ENCODE results near the gene DHX15. TPM values are rescaled to one million over a fixed set of nuclear protein-coding genes. Genes with fewer than 3 reads are reported as not detected.

DHX15 gene
- total and polyA plus RNA-seq, 9 of the 15 experiments (the other 6 are each of a cell fraction or from before 2014, with no cell fraction given), result 165 to 287 (median 208) TPM

DNA sequence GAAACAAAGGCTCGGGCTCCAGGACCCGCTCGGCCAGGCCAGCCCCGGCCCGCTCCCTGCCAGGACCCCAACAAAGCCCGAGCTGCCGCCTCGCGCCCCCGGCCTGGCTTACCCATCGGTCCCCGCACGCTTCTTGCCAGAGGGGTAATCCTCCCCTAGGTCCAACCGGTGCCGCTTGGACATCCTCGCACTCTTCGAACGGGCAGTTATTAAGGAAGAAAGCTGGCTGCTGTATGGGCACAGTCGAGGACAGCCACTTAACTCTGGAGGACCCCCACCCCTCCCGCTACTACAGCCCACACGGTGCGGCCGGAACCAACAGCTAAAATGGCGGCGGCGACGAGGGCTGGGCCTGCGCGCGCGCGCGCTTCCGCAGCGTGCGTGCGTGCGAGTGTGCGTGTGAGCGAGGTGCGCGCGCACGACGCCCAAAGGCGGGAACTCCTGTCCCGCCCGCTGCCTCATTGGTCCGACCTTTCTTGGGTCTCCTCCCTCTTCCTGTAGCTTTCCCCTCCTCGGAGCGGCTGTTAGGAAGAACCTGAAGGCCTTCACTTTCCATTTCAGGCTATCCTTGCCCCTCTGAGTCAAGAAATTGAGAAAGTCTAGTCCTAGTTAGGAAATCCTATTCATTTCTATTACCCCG, at the start of gene DHX15 (continued):
- TF ChIP-seq, protein P1, sequence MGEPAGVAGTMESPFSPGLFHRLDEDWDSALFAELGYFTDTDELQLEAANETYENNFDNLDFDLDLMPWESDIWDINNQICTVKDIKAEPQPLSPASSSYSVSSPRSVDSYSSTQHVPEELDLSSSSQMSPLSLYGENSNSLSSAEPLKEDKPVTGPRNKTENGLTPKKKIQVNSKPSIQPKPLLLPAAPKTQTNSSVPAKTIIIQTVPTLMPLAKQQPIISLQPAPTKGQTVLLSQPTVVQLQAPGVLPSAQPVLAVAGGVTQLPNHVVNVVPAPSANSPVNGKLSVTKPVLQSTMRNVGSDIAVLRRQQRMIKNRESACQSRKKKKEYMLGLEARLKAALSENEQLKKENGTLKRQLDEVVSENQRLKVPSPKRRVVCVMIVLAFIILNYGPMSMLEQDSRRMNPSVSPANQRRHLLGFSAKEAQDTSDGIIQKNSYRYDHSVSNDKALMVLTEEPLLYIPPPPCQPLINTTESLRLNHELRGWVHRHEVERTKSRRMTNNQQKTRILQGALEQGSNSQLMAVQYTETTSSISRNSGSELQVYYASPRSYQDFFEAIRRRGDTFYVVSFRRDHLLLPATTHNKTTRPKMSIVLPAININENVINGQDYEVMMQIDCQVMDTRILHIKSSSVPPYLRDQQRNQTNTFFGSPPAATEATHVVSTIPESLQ (CRISPR knock-in tag; IDR thresholded peaks at IDR 0.05), result peak; percentile 67; the same call in 1 of the 2 replicates
- TF ChIP-seq ZNF584 (CRISPR knock-in tag; IDR thresholded peaks at IDR 0.05; ENCODE audit: low read depth) (0 out of 2 replicates have a peak, but pooled peaks have one; percentile 35), FOXP1 (CRISPR knock-in tag; IDR thresholded peaks at IDR 0.05) (0 out of 2 replicates have a peak, but pooled peaks have one; percentile 64), RBBP5 (IDR thresholded peaks at IDR 0.05; ENCODE audit: borderline replicate concordance, insufficient read depth, low read length, poor library complexity, severe bottlenecking) (peak; percentile 88), KLF1 (tag; IDR thresholded peaks at IDR 0.05) (0 out of 2 replicates have a peak, but pooled peaks have one; percentile 23), ZNF133 (CRISPR knock-in tag; IDR thresholded peaks at IDR 0.05) (no peak), FOXK2 (conservative IDR thresholded peaks at IDR 0.05 in 1 of 2, IDR thresholded peaks at IDR 0.05 in 1 of 2; ENCODE audit: low read depth in 2 of 2) (0 out of 4 replicates have a peak, but pooled peaks of 1 of the 2 experiments have one; percentile 15), PTTG1 (tag; IDR thresholded peaks at IDR 0.05; ENCODE audit: low read depth) (no peak), RBM15 (IDR thresholded peaks at IDR 0.05; ENCODE audit: insufficient read depth, low read length) (no peak), ZNF668 (CRISPR knock-in tag; IDR thresholded peaks at IDR 0.05) (no peak), ELF1 (tag; IDR thresholded peaks at IDR 0.05) (peak; percentile 66), FOXA3 (CRISPR knock-in tag; conservative IDR thresholded peaks at IDR 0.05 in 1 of 2, IDR thresholded peaks at IDR 0.05 in 1 of 2) (0 out of 4 replicates have a peak, but pooled peaks of 1 of the 2 experiments have one; percentile 46), HSF4 (CRISPR knock-in tag; IDR thresholded peaks at IDR 0.05; ENCODE audit: borderline replicate concordance) (no peak), ZNF384 (IDR thresholded peaks at IDR 0.05; ENCODE audit: low read depth, low read length) (no peak)
- TF ChIP-seq, protein P2, sequence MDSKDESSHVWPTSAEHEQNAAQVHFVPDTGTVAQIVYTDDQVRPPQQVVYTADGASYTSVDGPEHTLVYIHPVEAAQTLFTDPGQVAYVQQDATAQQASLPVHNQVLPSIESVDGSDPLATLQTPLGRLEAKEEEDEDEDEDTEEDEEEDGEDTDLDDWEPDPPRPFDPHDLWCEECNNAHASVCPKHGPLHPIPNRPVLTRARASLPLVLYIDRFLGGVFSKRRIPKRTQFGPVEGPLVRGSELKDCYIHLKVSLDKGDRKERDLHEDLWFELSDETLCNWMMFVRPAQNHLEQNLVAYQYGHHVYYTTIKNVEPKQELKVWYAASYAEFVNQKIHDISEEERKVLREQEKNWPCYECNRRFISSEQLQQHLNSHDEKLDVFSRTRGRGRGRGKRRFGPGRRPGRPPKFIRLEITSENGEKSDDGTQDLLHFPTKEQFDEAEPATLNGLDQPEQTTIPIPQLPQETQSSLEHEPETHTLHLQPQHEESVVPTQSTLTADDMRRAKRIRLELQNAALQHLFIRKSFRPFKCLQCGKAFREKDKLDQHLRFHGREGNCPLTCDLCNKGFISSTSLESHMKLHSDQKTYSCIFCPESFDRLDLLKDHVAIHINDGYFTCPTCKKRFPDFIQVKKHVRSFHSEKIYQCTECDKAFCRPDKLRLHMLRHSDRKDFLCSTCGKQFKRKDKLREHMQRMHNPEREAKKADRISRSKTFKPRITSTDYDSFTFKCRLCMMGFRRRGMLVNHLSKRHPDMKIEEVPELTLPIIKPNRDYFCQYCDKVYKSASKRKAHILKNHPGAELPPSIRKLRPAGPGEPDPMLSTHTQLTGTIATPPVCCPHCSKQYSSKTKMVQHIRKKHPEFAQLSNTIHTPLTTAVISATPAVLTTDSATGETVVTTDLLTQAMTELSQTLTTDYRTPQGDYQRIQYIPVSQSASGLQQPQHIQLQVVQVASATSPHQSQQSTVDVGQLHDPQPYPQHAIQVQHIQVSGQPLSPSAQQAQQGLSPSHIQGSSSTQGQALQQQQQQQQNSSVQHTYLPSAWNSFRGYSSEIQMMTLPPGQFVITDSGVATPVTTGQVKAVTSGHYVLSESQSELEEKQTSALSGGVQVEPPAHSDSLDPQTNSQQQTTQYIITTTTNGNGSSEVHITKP (IDR thresholded peaks at IDR 0.05; ENCODE audit: partially characterized antibody), result peak; percentile 61
- TF ChIP-seq, protein P3, sequence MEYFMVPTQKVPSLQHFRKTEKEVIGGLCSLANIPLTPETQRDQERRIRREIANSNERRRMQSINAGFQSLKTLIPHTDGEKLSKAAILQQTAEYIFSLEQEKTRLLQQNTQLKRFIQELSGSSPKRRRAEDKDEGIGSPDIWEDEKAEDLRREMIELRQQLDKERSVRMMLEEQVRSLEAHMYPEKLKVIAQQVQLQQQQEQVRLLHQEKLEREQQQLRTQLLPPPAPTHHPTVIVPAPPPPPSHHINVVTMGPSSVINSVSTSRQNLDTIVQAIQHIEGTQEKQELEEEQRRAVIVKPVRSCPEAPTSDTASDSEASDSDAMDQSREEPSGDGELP (CRISPR knock-in tag; IDR thresholded peaks at IDR 0.05; ENCODE audit: borderline replicate concordance), result peak; percentile 69; the same call in 1 of the 2 replicates
- TF ChIP-seq, protein P4, sequence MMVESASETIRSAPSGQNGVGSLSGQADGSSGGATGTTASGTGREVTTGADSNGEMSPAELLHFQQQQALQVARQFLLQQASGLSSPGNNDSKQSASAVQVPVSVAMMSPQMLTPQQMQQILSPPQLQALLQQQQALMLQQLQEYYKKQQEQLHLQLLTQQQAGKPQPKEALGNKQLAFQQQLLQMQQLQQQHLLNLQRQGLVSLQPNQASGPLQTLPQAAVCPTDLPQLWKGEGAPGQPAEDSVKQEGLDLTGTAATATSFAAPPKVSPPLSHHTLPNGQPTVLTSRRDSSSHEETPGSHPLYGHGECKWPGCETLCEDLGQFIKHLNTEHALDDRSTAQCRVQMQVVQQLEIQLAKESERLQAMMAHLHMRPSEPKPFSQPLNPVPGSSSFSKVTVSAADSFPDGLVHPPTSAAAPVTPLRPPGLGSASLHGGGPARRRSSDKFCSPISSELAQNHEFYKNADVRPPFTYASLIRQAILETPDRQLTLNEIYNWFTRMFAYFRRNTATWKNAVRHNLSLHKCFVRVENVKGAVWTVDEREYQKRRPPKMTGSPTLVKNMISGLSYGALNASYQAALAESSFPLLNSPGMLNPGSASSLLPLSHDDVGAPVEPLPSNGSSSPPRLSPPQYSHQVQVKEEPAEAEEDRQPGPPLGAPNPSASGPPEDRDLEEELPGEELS (CRISPR knock-in tag; IDR thresholded peaks at IDR 0.05; ENCODE audit: borderline replicate concordance), result 0 out of 2 replicates have a peak, but pooled peaks have one; percentile 23

Data from K562 (cell line).